Iris pigment epithelial cell (primary cell): ENCODE data around the gene PARD3.

Experiments used
- DNase-seq: peaks from one replicate; pipeline ENCODE4 v3.0.0-alpha.2; 2011; ENCODE audit warnings: low read depth

PARD3 gene

DNA sequence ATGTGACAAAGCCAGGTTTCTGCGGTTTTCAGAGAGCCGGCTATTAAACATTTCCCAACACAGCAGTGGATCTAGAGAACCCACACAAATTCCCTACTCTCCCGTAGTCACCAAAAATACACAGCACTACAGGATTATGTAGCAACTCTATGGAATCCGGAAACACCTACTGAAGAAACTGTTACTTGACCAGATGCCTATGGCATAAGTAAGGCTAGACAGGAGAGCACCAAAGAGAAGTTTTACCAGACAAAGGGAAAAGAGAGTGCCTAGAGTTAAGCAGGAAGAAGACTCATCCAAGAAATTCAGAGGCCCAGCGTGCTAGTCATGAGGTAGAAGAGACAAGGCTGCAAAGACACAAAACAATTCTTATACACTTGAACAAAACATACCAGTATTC, 321.1 kb downstream of the PARD3 start:
- peak; percentile 54 for DNase-seq

DNA sequence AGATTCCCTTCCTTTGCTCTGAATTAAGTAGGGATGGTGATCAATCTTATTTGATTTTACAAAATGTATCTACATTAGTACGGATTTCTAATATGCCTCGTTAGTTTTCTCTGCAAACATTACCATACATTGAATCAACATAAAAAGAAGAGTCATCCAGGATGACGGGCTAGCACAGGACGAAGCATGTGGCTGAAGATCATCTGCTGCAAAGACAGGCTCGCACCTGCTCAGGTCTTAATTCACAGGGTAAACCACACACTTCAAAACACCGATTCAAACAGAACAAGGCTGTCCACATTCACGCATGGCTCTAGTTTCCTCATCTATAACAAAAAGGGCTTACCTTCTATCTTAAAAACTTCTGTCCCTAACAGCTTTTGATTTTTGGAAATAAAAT, 323.0 kb downstream of the PARD3 start:
- DNase-seq, result no peak

DNA sequence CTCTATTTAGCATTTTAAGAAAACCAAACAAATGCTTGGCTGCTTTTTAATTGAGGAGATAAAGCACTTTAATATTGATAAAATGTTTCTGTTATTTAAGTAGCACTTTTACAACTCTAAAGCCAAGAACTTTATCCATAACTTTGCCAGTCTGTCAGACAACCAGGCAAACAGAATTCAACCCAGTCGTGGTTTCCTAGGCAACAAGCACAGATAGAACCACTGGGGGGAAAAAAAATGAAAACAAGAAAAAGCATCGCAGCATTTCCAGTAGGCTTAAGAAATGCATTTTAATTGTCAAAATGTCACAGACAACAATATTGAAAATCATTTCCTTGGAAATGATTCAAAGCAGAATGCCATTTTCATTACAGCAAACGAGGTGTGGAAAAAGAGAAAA, 323.4 kb downstream of the PARD3 start:
- DNase-seq, result no peak

DNA sequence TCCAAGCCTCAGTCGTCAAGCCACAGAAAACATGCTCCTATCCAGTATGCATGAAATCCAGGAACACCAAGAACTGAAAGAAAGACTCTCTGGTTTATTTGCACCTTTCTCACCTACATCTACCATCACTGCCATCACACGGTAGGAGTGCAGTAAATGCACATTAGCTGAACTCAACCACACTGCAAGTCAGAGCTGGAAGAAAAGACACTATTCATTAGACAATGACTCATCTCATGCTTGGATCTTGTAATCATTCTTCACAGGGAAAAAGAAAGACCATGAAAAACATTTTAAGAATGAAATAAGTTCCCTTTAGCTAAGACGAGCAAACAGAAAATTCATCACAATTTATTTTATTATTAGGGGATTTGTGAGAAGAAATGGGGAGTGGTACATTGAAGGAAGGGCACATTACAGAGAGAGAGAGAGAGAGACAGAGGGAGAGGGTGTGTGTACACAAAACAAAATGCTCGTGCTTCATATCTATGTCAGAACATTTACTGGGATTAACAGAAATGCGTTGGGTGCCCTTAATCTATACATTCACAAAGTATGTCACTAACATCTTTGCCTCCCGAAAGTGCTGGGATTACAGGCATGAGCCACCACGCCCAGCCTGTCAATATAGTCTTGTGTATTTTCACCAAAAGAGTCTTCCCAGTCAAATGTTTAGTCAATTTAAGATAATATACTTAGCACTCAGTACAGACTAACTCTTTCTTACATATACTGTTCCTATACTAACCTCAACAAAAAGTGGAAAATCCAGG, 324.9 kb downstream of the PARD3 start:
- DNase-seq, result peak; percentile 79

DNA sequence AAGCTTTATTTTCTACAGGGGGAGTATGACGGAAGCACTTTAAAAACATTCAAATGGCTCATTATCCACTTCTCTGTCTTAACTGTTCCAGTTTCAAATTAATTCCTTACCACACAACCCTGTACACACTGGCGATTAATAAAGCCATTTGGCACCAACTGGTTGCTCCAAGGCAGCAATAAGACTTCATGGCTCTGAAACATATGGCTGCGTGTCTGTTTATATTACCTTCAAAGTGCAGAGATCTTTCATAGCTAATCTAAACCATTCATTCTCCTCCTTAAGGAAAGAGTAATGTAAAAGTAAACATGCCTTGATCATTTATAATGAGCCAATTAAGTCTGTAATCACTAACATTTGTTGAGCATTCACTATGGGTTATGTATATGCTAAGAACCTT, 325.7 kb downstream of the PARD3 start:
- DNase-seq, result no peak

DNA sequence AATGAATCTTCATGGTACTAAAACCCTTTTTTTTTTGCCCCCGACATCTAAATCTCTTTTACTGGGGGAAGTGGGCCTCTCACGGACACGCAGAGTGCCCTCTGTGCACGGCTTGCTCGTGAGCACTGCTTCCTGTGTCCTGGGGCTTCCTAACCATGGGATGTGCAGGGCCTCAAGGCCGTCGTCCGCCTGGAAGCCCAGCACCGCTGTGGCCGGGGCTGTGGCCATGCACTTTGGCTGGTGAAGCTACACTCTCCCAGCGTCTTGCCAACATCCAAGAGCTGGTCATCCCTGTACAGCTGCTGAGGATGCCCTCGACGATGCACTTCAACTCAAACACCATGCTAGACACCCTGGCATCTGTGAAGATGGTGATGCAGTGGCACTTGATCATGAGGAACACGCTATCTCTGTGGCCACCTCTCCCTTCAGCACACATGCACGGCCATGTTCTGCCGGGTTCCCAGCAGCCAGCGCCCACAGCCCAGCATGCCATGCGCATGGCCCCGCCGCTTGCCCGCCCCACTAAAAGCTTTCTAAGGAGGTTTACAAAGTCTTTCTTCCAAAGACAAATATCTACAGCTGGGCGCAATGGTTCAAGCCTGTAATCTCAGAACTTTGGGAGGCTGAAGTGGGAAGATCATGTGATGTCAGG, 326.5 kb downstream of the PARD3 start:
- no peak for DNase-seq

DNA sequence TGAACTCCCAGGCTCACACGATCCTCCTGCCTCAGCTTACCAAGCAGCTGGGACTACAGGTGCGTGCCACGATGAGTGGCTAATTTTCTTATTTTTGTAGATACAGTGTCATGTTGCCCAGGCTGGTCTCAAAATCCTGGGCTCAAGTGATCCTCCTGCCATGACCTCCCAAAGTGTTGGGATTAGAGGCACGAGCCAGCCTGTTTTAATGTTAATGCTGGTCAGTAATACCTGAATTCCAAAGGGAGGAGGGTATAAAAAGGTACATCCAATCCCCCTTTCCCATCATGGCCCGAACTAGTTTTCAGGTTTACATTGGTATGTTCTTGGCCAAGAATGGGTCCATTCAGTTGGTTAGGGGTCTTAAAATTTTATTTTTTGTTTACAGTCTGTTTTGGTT, 329.1 kb downstream of the PARD3 start:
- DNase-seq, result no peak

DNA sequence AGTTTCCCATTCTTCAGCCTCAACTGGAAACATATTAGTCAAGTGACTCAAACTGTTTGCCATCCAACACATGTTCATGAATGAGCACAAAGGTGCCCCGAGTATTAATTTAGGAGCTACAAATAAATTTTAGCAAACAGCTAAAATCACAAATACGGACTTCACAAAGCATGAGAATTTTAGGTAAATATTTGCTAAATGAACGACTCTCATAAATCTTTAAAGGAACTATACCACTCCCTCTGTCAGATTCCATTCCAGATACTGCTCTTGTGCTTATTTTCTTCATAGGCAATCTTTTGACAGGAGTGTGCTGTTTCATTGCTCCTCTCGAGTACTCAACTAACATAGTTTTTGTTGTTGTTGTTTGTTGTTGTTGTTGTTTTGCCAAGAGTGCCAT, 330.9 kb downstream of the PARD3 start:
- no peak for DNase-seq

DNA sequence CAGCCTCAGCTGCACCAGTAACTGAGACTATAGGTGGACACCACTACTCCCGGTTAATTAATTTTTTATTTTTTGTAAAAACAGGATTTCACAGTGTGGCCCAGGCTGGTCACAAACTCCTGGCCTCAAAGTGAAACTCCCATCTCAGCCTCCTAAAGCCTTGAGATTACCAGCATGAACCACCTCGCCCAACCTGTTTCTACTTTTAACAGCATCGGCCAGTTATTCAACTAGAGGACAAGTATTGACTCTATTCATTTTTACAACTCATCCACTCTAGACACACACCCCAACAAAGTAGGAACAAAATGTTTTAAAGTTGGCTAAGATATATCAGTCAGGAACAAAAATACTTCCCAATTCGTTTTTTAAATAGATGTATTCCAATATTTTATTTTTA, 334.8 kb downstream of the PARD3 start:
- no peak for DNase-seq

DNA sequence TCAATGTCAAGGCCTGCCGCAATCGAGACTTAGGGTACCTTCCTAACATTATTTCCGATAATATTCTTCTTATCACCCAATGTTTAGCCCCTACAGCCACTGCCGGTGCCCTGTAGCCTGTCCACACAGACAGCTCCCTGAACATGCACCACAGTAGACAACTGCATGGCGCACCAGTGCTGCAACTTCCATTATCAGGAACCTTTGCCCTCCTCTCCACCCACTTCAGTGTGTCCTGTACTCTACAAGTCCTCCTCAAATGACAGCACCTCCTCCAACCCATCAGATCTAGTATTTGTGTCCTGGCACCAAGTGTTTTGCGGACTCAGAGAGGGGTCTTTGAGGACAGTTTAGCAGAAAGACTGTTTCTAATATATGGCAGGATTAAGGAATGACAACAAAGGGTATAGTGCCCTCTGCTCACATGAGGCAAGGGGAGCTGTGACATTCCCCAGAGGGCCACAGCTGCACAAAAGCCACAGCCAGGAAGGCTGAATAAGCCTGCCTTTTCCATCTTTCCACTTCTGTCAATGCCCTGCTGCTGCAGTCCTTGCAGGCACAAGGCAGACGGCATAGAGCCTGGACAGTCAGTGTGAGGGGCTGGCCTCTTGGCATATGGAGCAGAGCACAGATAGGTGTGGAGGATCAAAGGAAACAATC, 335.4 kb downstream of the PARD3 start:
- DNase-seq, result no peak

DNA sequence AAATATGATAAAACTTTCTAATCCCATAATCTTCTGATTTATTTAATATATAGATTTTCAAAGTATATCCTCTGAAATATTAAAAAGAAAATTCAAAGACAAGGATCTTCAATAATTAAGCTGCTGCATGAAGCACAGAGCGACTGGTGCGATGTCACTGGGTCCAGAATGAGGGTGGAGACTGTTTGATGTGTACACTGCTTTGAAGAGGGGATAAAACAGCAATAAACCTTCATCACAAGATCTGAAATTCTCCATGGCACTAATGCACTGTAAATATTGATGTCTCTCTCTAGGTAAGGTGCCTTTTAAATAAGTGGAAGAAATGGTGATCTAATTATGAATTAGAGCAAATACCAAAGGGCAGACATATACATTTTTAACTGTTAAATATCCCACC, 337.8 kb downstream of the PARD3 start:
- no peak for DNase-seq

DNA sequence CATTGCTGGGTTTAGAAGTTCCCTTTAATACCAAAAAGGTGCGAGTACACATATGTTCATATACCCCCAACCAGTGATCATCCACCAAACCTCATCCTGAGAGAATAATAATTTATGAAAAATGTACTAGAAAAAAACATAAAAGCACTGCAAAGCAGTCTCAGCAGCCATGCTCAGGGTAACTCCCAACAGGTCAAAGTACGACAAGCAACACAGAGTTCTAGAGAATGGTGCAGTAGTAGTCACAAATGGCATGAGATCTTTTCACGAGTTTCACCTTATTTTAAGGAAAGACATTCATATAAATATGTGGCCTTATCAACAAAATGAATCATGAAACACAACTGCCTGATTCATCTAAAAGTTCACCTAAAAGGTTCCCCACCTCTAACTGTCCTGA, 338.5 kb downstream of the PARD3 start:
- peak; percentile 12 for DNase-seq

DNA sequence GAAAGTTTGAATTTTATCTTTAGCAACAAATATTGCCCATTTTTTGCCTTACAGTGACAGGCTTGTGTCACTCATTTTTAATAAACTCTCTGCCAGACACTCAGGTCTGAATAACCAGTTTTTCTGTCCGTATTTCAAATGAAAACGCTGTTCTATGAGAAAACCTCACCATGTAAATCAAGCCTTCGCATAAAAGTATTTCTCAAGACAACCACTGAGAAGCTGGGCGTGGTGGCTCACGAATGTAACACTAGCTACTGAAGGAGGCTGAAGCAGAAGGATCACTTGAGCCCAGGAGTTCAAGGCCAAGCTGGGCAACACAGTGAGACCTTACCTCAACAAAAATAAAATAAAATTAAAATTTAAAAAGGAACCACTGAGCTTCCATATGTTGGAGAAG, 339.3 kb downstream of the PARD3 start:
- DNase-seq, result peak; percentile 11

DNA sequence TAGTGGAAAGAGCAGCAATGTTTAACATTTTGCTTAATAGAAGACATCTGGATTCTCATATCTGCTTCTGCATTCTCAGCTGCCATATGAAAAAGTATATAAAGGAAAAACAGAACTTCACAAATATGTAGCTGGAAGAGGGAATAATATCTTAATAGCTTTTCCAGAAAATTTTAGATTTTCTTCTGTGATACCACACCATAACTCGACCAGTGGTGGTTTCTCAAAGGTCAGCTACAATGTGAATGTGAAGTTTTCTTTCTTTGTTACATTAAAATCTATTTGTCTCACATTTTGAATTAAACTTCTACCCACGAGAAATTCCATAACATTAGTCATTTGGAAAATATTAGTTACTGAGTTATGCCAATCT, 339.8 kb downstream of the PARD3 start:
- DNase-seq, result peak; percentile 39

DNA sequence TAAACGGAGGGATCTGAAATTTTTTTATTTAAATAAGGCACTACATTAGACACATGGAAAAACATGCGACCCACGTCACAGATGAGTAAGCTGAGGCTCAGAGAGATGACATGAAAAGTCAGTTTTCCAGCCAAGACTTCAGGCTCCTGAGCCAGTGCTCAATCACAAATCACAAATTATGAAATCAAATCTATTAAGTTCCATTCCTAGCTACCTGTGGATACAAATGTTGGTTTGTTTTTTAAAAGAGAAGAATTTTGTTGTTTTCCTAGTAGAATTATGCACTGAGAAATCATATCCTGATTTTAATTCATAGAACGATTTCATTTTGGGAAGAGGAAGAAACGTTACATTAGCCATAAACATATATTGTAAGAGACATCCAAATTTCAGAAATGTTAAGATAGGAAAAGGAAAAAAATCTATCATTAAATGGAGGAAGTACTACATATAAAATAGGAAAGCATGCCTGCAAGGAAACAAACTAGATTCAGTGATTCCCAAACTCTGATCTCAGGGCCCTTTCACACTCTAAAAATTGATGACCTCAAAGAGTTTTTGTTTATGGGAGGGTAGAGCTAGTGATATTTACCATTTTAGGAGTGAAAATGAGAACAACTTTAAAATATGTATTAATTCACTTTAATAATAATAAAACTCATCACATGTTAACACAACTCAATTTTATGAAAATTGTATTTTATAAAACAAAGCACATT, 340.4 kb downstream of the PARD3 start:
- no peak for DNase-seq

DNA sequence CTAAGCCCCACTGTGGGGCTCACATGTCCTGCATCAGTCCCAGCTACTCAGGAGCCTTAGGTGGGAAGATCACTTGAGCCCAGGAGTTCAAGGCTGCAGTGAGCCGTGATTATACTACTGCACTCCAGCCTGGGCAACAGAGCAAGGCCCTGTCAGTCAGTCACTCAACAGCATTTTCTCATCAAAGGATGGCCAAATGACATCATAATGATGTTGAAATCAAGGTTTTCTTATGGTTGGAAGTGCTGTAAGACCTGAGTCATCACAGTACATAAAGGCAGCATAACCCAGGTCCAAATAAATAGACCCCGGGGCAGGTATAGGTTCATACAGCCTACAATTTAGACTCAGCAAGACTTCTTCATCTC, 341.1 kb downstream of the PARD3 start:
- peak; percentile 86 for DNase-seq

DNA sequence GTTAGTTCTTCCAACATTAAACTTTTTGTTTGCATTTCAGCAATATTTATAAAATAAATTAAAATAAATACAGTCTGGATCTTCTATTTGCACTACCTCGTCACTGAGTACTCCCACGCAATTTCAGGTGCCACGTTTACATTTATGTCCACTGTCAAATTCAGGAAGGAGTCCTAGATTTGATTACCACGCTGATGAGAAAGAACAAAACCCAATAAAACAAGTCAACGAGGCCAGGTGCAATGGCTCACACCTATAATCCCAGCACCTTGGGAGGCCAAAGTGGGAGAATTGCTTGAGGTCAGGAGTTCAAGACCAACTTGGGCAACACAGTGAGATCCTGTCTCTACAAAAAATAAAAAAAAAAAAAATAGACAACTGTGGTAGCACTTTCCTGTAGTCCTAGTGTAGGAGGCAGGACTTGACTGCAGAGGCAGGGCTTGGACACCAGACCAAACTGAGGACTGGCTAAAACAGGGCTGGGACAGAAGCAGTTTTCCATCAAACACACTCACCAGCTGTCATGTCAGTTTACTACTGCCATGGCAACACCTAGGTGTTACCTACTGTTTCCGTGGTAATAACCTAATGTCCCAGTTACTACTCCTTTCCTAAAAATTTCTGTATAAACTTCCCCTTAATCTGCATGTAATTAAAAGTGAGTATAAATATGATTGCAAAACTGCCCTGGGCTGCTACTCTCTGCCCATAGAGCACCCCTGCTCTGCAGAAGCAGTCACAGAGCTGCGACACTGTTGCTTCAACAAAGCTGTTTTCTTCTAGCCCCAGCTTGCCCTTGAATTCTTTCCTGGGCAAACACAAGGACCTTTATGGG, 341.7 kb downstream of the PARD3 start:
- no peak for DNase-seq

DNA sequence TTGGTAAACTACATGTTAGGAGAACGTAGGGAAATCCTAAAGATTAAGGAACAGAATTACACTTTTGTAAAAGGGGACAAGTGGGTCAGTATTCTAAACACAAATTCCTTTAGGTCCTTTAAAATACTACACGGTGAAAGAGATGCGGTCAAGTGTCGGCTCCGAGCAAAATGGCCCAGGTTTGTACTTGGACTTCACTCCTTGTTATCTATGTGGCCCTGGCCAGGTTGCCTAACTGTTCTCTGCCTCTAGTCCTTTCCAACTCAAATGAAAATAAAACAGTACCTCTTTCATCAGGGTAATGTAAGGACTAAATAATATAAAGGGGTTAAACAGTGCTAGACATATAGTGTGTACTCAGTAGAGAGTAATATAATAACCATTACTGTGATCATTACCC, 344.8 kb downstream of the PARD3 start:
- DNase-seq, result no peak

DNA sequence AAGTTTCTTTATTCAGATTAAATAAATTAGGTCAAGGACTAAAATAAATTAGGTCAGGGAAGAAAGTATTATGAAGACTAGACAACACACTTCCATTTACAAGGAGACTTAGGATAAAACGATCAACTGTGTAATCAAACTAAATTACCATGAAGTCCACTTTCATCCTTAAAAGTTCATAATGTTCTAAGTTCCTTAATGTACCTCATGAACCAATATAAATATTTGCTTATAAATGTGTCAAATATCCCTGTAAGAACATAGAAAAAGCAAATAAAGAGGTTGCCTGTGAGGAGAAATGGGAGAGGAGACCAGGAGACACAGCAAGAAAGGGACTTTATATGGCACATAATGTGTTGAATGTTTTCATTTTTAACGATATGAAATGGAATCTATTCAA, 345.6 kb downstream of the PARD3 start:
- DNase-seq, result no peak

DNA sequence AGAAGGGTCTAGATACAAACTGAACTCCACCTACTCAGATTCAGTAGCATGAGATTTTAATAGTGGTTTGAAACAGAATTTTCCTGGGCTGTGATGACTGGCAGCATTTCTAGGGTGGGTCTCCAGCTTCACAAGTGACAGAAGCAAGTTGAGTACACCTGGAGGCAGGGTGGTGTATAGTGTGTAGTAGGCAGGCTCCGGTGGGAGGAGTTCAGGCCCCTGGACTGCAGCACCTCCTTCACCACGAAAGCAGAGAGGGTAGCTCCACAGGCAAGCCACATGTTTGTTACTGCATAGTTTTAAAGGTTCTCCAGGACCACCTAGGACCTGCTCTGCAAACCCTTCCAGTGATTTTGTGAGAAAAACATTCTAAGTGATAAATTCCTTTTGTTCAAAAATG, 347.2 kb downstream of the PARD3 start:
- no peak for DNase-seq

DNA sequence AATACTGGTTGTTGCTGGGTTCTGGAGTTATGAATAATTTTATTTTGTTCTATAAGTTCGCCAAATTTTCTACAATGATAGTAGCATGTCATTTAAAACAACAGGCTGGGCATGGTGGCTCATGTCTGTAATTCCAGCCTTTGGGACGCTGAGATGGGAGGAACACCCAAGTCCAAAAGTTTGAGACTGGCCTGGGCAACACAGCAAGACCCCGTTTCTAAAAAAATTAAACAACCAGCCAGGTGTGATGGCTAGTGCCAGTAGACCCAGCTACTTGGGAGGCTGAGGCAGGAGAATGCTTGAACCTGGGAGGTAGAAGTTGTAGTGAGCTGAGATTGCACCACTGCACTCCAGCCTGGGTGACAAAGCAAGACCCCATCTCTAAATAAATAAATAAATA, 347.7 kb downstream of the PARD3 start:
- DNase-seq, result no peak

DNA sequence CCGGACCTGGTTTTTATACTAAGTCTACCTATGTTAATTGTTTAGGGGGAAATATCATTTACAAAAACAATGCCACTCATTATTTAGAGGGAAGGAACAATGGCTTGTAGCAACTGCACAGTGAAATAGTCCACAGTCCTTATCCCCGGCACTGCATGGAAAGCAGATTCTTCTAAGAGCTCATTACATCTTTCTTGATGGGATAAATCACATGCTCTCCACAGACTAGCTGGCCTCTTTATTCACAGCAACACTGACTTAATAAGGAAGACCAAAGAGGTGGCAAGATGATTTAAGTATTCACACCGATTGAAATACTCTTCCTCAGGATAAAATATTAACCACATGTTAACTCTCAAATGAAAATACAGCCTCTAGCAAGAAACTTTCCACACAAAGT, 349.4 kb downstream of the PARD3 start:
- no peak for DNase-seq
